Vagina (tissue), 2 donors: Measurements from ENCODE around the gene DIAPH3.

Experiments
- CTCF ChIP-seq, 3 experiments: fragments of 450-650 bp in 2 of 3; fragments of 200-600 bp in 1 of 3; sonication (generic) in 1 of 3; IDR thresholded peaks; one replicate each; pipeline ENCODE4 v1.5.1; 2017 to 2019; ENCODE audit warnings: antibody characterized with exemption in 3 of 3, mild to moderate bottlenecking in 2 of 3, moderate library complexity in 2 of 3
- POLR2A ChIP-seq, 2 donors: fragments of 450-650 bp; IDR thresholded peaks; one replicate each; pipeline ENCODE4 v1.6.1; 2017; ENCODE audit warnings: antibody characterized with exemption in 2 of 2, mild to moderate bottlenecking in 2 of 2, moderate library complexity in 2 of 2

GRCh38 chr13:59962343-59962742, 201.4 kb downstream of the DIAPH3 start:
- no peak for TF ChIP-seq CTCF (IDR thresholded peaks at IDR 0.05)
- no peak for TF ChIP-seq POLR2A (IDR thresholded peaks at IDR 0.05)
